22Rv1 (cell line): ENCODE measurements around the gene DCAF10.
"Not testable (repeated sequence)": the region's sequence is repeated elsewhere in the genome, so short reads cannot be mapped to it uniquely, and the experiment has no call there.

Source experiments
- H3K27ac ChIP-seq: fragments of 450-650 bp; 2 replicates; pipeline ENCODE4 v1.5.1; 2017
- CTCF ChIP-seq: fragments of 450-650 bp; IDR thresholded peaks from 2 replicates; pipeline ENCODE4 v1.5.1; 2017; ENCODE audit warnings: mild to moderate bottlenecking
- ZFX ChIP-seq: fragments of 450-650 bp; IDR thresholded peaks from 2 replicates; pipeline ENCODE4 v1.6.1; 2017; ENCODE audit warnings: antibody characterized with exemption, borderline replicate concordance

DCAF10 gene

GRCh38 chr9:37870081-37870798, 69.6 kb downstream of the DCAF10 start:
- TF ChIP-seq CTCF (no peak), ZFX (no peak)

GRCh38 chr9:37870799-37871176, 70.2 kb downstream of the DCAF10 start:
- no peak overlapping the region for H3K27ac ChIP-seq
- TF ChIP-seq CTCF (no peak), ZFX (no peak)

More at GRCh38 chr9:37870081-37870798, 69.6 kb downstream of the DCAF10 start:
- no peak overlapping the region for H3K27ac ChIP-seq

- H3K27ac ChIP-seq = no peak overlapping the region
- TF ChIP-seq CTCF (no peak), ZFX (no peak)
Observed at GRCh38 chr9:37873955-37874354, 73.4 kb downstream of the DCAF10 start.

GRCh38 chr9:37876376-37876775, 75.8 kb downstream of the DCAF10 start:
- TF ChIP-seq ZFX (no peak), CTCF (no peak)
- no peak overlapping the region for H3K27ac ChIP-seq

GRCh38 chr9:37880916-37881479, 80.4 kb downstream of the DCAF10 start:
- no peak for TF ChIP-seq CTCF
- H3K27ac ChIP-seq = no peak overlapping the region

GRCh38 chr9:37887977-37888583, 87.5 kb downstream of the DCAF10 start:
- not testable (repeated sequence) for H3K27ac ChIP-seq

GRCh38 chr9:37889536-37889935, 88.9 kb downstream of the DCAF10 start:
- no peak overlapping the region for H3K27ac ChIP-seq
- no peak for TF ChIP-seq ZFX
- TF ChIP-seq CTCF = no peak

- H3K27ac ChIP-seq = not testable (repeated sequence)
Observed at GRCh38 chr9:37891042-37891441, 90.4 kb downstream of the DCAF10 start.
